Gastrocnemius medialis (tissue), 4 donors: ENCODE measurements around the gene SUMO3. TPM values are rescaled to one million over a fixed set of nuclear protein-coding genes. Genes with fewer than 3 reads are reported as not detected.

Source experiments
- ATAC-seq, 2 donors: fragments of 150-250 bp; one replicate each; pipeline ENCODE4 v1.9.1; 2016
- DNase-seq, 2 donors: peaks; one replicate each; pipeline ENCODE4 v3.0.0-alpha.2; 2019
- H3K27ac ChIP-seq, 4 donors: fragments of 200-600 bp; sonication (generic); 1 replicate in 1 of 4; 2 replicates in 3 of 4; pipeline ENCODE4 v1.5.1; 2016 to 2018; ENCODE audit warnings: mild to moderate bottlenecking in 2 of 4, moderate library complexity in 1 of 4
- H3K27me3 ChIP-seq, 3 donors: fragments of 200-600 bp; sonication (generic) in 2 of 3; 1 replicate in 1 of 3; 2 replicates in 2 of 3; pipeline versions ENCODE4 v1.5.1 to v1.6.0; 2016 to 2019; ENCODE audit warnings: mild to moderate bottlenecking in 1 of 3, moderate library complexity in 1 of 3
- H3K36me3 ChIP-seq, 2 donors: fragments of 200-600 bp; sonication (generic) in 1 of 2; one replicate each; pipeline ENCODE4 v1.5.1; 2017 to 2018
- H3K4me1 ChIP-seq, 2 donors: fragments of 200-600 bp; sonication (generic) in 1 of 2; one replicate each; pipeline ENCODE4 v1.5.1; 2016 to 2017; ENCODE audit warnings: mild to moderate bottlenecking in 2 of 2
- H3K4me3 ChIP-seq, 4 donors: fragments of 200-600 bp; sonication (generic) in 3 of 4; 1 replicate in 1 of 4; 2 replicates in 3 of 4; pipeline ENCODE4 v1.5.1; 2016 to 2019; ENCODE audit warnings: mild to moderate bottlenecking in 2 of 4
- H3K9me3 ChIP-seq, 3 donors: fragments of 200-600 bp; sonication (generic) in 2 of 3; 1 replicate in 1 of 3; 2 replicates in 2 of 3; pipeline ENCODE4 v1.5.1; 2016 to 2019
- CTCF ChIP-seq, 5 experiments: fragments of 450-650 bp in 3 of 5; fragments of 200-600 bp in 2 of 5; sonication (generic) in 2 of 5; IDR thresholded peaks in 4 of 5; conservative IDR thresholded peaks in 1 of 5; 1 replicate in 4 of 5; 2 replicates in 1 of 5; pipeline ENCODE4 v1.5.1; 2016 to 2019; ENCODE audit warnings: antibody characterized with exemption in 5 of 5, mild to moderate bottlenecking in 3 of 5, moderate library complexity in 3 of 5
- POLR2A ChIP-seq, 2 donors: fragments of 450-650 bp; IDR thresholded peaks; one replicate each; pipeline ENCODE4 v1.6.1; 2017; ENCODE audit warnings: antibody characterized with exemption in 2 of 2, mild to moderate bottlenecking in 2 of 2, moderate library complexity in 2 of 2
- in situ Hi-C, 4 donors: fragments of 200-750 bp; cut with MboI; loops; one replicate each; pipeline versions ENCODE4 v1.15.0 to v1.8.0; 2017; ENCODE audit warnings: low sequenced_read_pairs in 4 of 4
- intact Hi-C: fragments of 100-400 bp; cut with DNase I; formaldehyde crosslinking; loops from one replicate; pipeline ENCODE4 v1.15.1; 2023; ENCODE audit warnings: low total_unique reads
- total RNA-seq, 4 donors: library from RNA; depleted of rRNA; stranded (reverse); fragments of >200 nt; gene quantifications; one replicate each; pipeline versions ENCODE4 v1.1.0 to v1.2.3, GENCODE V29; 2016

SUMO3 gene
- total RNA-seq, 4 donors from 2014 or later = 49.0 to 85.9 (median 63.7) TPM

- ATAC-seq (no peak), DNase-seq (no peak)
- peaks cover 0 to 31% of the 10 kb centered on the region in 2 donors for H3K36me3 ChIP-seq
- peaks cover 0 to 7% (median 7%) of the 10 kb centered on the region in 3 donors for H3K27me3 ChIP-seq
- in situ Hi-C loops (no loop called here), intact Hi-C loops (no loop called here)
- no peak overlapping the region for H3K4me3 ChIP-seq
- H3K4me1 ChIP-seq = peaks cover 33 to 35% of the 10 kb centered on the region in 2 donors
- TF ChIP-seq CTCF (IDR thresholded peaks at IDR 0.05 in 4 of 5, conservative IDR thresholded peaks at IDR 0.05 in 1 of 5) (no peak), POLR2A (IDR thresholded peaks at IDR 0.05) (no peak)
- no peaks in the 10 kb centered on the region for H3K9me3 ChIP-seq
- H3K27ac ChIP-seq = no peak overlapping the region
Observed at GRCh38 chr21:44848821-44849521, 31.1 kb upstream of the SUMO3 start.

GRCh38 chr21:44847261-44848056 is 29.6 kb upstream of the SUMO3 start:
- TF ChIP-seq CTCF (IDR thresholded peaks at IDR 0.05 in 4 of 5, conservative IDR thresholded peaks at IDR 0.05 in 1 of 5) (no peak), POLR2A (IDR thresholded peaks at IDR 0.05) (no peak)
- Histone ChIP-seq H3K27me3 (peaks cover 0 to 13% (median 9%) of the 10 kb centered on the region in 3 donors), H3K9me3 (no peaks in the 10 kb centered on the region), H3K4me3 (no peak overlapping the region), H3K36me3 (peaks cover 0 to 30% of the 10 kb centered on the region in 2 donors), H3K4me1 (peaks cover 23 to 27% of the 10 kb centered on the region in 2 donors), H3K27ac (no peak overlapping the region)
- DNase-seq = no peak
- no peak for ATAC-seq
- intact Hi-C loops = no loop called here
- in situ Hi-C loops = no loop called here

GRCh38 chr21:44846485-44847260 is 28.8 kb upstream of the SUMO3 start:
- in situ Hi-C loops (no loop called here), intact Hi-C loops (no loop called here)
- Histone ChIP-seq H3K9me3 (no peaks in the 10 kb centered on the region), H3K27me3 (peaks cover 7 to 13% (median 13%) of the 10 kb centered on the region in 3 donors), H3K4me1 (peaks cover 23 to 27% of the 10 kb centered on the region in 2 donors), H3K27ac (peak overlapping the region in 3 of 4 donors; percentile 26 to 43 (median 41)), H3K4me3 (peak overlapping the region in 3 of 4 donors; percentile 28 to 54 (median 32)), H3K36me3 (peaks cover 0 to 30% of the 10 kb centered on the region in 2 donors)
- TF ChIP-seq CTCF (IDR thresholded peaks at IDR 0.05 in 4 of 5, conservative IDR thresholded peaks at IDR 0.05 in 1 of 5) = no peak
- no peak for TF ChIP-seq POLR2A (IDR thresholded peaks at IDR 0.05)
- ATAC-seq (peak; percentile 41 to 48), DNase-seq (peak in 1 of 2 donors; percentile 58)

GRCh38 chr21:44846224-44846484 is 28.3 kb upstream of the SUMO3 start:
- Histone ChIP-seq H3K4me1 (peaks cover 22 to 23% of the 10 kb centered on the region in 2 donors), H3K9me3 (no peaks in the 10 kb centered on the region), H3K27ac (peak overlapping the region in 3 of 4 donors; percentile 26 to 43 (median 41)), H3K27me3 (peaks cover 8 to 13% (median 13%) of the 10 kb centered on the region in 3 donors), H3K4me3 (peak overlapping the region; percentile 21 to 54 (median 30)), H3K36me3 (peaks cover 0 to 28% of the 10 kb centered on the region in 2 donors)
- ATAC-seq (no peak), DNase-seq (no peak)
- intact Hi-C loops = no loop called here
- TF ChIP-seq POLR2A (IDR thresholded peaks at IDR 0.05) = no peak
- TF ChIP-seq CTCF (IDR thresholded peaks at IDR 0.05 in 4 of 5, conservative IDR thresholded peaks at IDR 0.05 in 1 of 5) = no peak
- in situ Hi-C loops = no loop called here
